Stomach (tissue), 4 donors: ENCODE data around the gene ZNF808.
"Not testable (repeated sequence)": the region's sequence is repeated elsewhere in the genome, so short reads cannot be mapped to it uniquely, and the experiment has no call there.

Source experiments
- CTCF ChIP-seq, 7 experiments: fragments of 450-650 bp in 4 of 7; fragments of 200-600 bp in 3 of 7; sonication (generic) in 3 of 7; IDR thresholded peaks; one replicate each; pipeline ENCODE4 v1.5.1; 2016 to 2019; ENCODE audit warnings: antibody characterized with exemption in 7 of 7, control low read depth in 2 of 7, mild to moderate bottlenecking in 1 of 7
- EP300 ChIP-seq: sonication (generic); formaldehyde crosslinking; IDR thresholded peaks from one replicate; pipeline ENCODE4 v1.6.1; 2017; ENCODE audit warnings: antibody characterized with exemption
- POLR2A ChIP-seq, 4 donors: fragments of 450-650 bp; IDR thresholded peaks; one replicate each; pipeline ENCODE4 v1.6.1; 2016; ENCODE audit warnings: antibody characterized with exemption in 4 of 4, control low read depth in 2 of 4, mild to moderate bottlenecking in 1 of 4, moderate library complexity in 1 of 4

DNA sequence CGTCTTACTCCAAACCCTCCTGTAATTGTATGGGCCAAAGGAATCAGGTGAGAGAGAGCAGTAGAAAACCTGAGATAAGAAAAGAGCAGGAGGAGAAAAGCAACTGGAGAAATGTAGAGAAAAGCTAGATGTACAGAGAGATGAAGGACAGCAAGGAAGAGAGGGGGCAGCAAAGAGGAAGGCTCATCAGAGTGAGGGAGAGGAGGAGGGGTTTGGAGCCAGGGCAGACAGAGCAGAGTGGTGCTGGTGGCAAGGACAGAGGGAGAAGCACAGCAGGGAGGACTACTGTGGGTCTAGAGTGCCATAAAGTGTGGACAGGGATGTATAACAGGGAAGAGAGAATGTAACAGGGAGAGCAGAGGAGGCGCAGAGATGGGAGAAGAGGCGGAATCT lies 74.5 kb downstream of the ZNF808 start:
- not testable (repeated sequence) for TF ChIP-seq POLR2A (IDR thresholded peaks at IDR 0.05); EP300
- TF ChIP-seq CTCF (IDR thresholded peaks at IDR 0.05): peak in 1 of 7 experiments; percentile 17
